ENCODE data around the gene SFTPA1.

GRCh38 chr10:79602953-79603352, 7.8 kb upstream of the SFTPA1 start:
- TF ChIP-seq POLR2A (IDR thresholded peaks at IDR 0.05) = no peak
- TF ChIP-seq CTCF (IDR thresholded peaks at IDR 0.05) = no peak

Measured in esophagus squamous epithelium (tissue), 4 donors.